Endothelial cell of umbilical vein (primary cell): ENCODE results near the gene PRSS56. TPM values are rescaled to one million over a fixed set of nuclear protein-coding genes. Genes with fewer than 3 reads are reported as not detected.

ENCODE experiments used
- BruUV-seq: library from RNA; stranded (reverse); fragments of 400-500 nt; replicated peaks from 2 replicates; lab custom pipeline; 2021; lab: Mats Ljungman, UMichigan
- CTCF ChIA-PET: fragments of 300-600, 350-600 bp; sonication (Branson Sonifier 250); formaldehyde crosslinking; loops from one replicate; lab custom pipeline; 2021; ENCODE audit warnings: antibody characterized with exemption, inconsistent platforms; lab: Charles Lee
- POLR2A ChIA-PET: fragments of 300-600, 350-600 bp; sonication (Branson Sonifier 250); formaldehyde crosslinking; loops from one replicate; lab custom pipeline; 2021; ENCODE audit warnings: antibody characterized with exemption, inconsistent platforms; lab: Charles Lee
- DNase-seq: peaks from one replicate; pipeline ENCODE4 v3.0.0-alpha.2; 2011; ENCODE audit warnings: low read depth, low spot score
- FAIRE-seq: peaks from 2 replicates; lab custom pipeline; 2011; peaks lifted over from hg19 to GRCh38; lab: Jason Lieb, UNC
- H2AFZ ChIP-seq: 2 replicates; pipeline ENCODE4 v1.6.0; 2012; ENCODE audit warnings: low read depth, low read length, control low read depth, inconsistent platforms
- H3K27ac ChIP-seq: 2 replicates; pipeline ENCODE4 v1.5.1; 2011; ENCODE audit warnings: low read depth, mild to moderate bottlenecking, control low read depth, low read length, moderate library complexity; ENCODE audit not compliant: insufficient read depth
- H3K27me3 ChIP-seq, 2 experiments: 2 replicates each; pipeline versions ENCODE4 v1.6.0 to v1.6.1; 2011; ENCODE audit warnings: low read length in 2 of 2, mixed read lengths in 1 of 2; ENCODE audit not compliant: control insufficient read depth in 2 of 2, insufficient read depth in 2 of 2
- H3K36me3 ChIP-seq, 2 experiments: 2 replicates in 1 of 2; 3 replicates in 1 of 2; pipeline ENCODE4 v1.5.1; 2011; ENCODE audit warnings: low read length in 2 of 2, mild to moderate bottlenecking in 1 of 2, moderate library complexity in 1 of 2; ENCODE audit not compliant: control insufficient read depth in 2 of 2, insufficient read depth in 2 of 2; ENCODE audit errors: extremely low read depth in 1 of 2
- H3K4me1 ChIP-seq: 3 replicates; pipeline ENCODE4 v1.5.1; 2011; ENCODE audit warnings: mild to moderate bottlenecking, low read length; ENCODE audit not compliant: control insufficient read depth, insufficient read depth; ENCODE audit errors: extremely low read depth
- H3K4me2 ChIP-seq: 2 replicates; pipeline ENCODE4 v1.6.1; 2011; ENCODE audit warnings: low read length, control low read depth, mixed read lengths; ENCODE audit not compliant: insufficient read depth
- H3K4me3 ChIP-seq, 3 experiments: fragments of 200-600 bp in 1 of 3; sonication (generic), shearing (Covaris generic) in 1 of 3; replicated peaks in 1 of 3; 2 replicates each; pipeline ENCODE4 v1.5.1; 2011 to 2016; ENCODE audit warnings: control low read depth in 3 of 3, low read length in 3 of 3, mild to moderate bottlenecking in 2 of 3, inconsistent platforms in 1 of 3, low read depth in 1 of 3, moderate library complexity in 1 of 3; ENCODE audit not compliant: insufficient read depth in 1 of 3
- H3K79me2 ChIP-seq: 2 replicates; pipeline ENCODE4 v1.6.0; 2012; ENCODE audit warnings: low read length, inconsistent platforms; ENCODE audit not compliant: control insufficient read depth, insufficient read depth
- H3K9ac ChIP-seq: replicated peaks from 2 replicates; pipeline ENCODE3; 2011; ENCODE audit warnings: low read length, control low read depth; ENCODE audit not compliant: insufficient read depth; ENCODE audit errors: extremely low read depth
- H3K9me1 ChIP-seq: replicated peaks from 3 replicates; pipeline ENCODE4 v1.6.0; 2011; ENCODE audit warnings: mild to moderate bottlenecking, low read length; ENCODE audit not compliant: control insufficient read depth, insufficient read depth; ENCODE audit errors: extremely low read depth
- H3K9me3 ChIP-seq: replicated peaks from 2 replicates; pipeline ENCODE4 v1.5.1; 2012; ENCODE audit warnings: low read length, inconsistent platforms; ENCODE audit not compliant: control insufficient read depth, insufficient read depth
- H4K20me1 ChIP-seq: replicated peaks from 2 replicates; pipeline ENCODE3; 2011; ENCODE audit warnings: mild to moderate bottlenecking, low read length; ENCODE audit not compliant: control insufficient read depth, insufficient read depth; ENCODE audit errors: extremely low read depth
- CTCF ChIP-seq, 2 donors: IDR thresholded peaks; 1 replicate in 1 of 2; 2 replicates in 1 of 2; pipeline ENCODE4 v1.5.1; 2011; ENCODE audit warnings: low read length in 2 of 2, mild to moderate bottlenecking in 2 of 2, moderate library complexity in 2 of 2, control low read depth in 1 of 2, inconsistent platforms in 1 of 2, low read depth in 1 of 2; ENCODE audit not compliant: insufficient read depth in 1 of 2; ENCODE audit errors: extremely low read depth in 1 of 2
- EZH2 ChIP-seq: IDR thresholded peaks from 2 replicates; pipeline ENCODE4 v1.6.1; 2012; ENCODE audit warnings: borderline replicate concordance, low read depth, mild to moderate bottlenecking, moderate library complexity, low read length, inconsistent platforms; ENCODE audit not compliant: severe bottlenecking
- GATA2 ChIP-seq: IDR thresholded peaks from 2 replicates; pipeline ENCODE4 v1.7.0; 2011; ENCODE audit warnings: low read depth, mild to moderate bottlenecking, moderate library complexity, mixed read lengths, low read length; ENCODE audit not compliant: insufficient read length, insufficient read depth
- POLR2A ChIP-seq: IDR thresholded peaks from 2 replicates; pipeline ENCODE4 v1.6.1; 2012; ENCODE audit warnings: low read depth, mild to moderate bottlenecking, control low read depth, low read length
- POLR2AphosphoS5 ChIP-seq: IDR thresholded peaks from 2 replicates; pipeline ENCODE4 v1.6.1; 2012; ENCODE audit warnings: low read depth, mild to moderate bottlenecking, control low read depth, low read length, moderate library complexity; ENCODE audit not compliant: insufficient read depth
- dilution Hi-C: fragments of 300-500 bp; cut with MboI; formaldehyde crosslinking; loops from one replicate; pipeline ENCODE4 v1.15.0; 2019; ENCODE audit warnings: low sequenced_read_pairs; ENCODE audit not compliant: extremely low pct_ligation_motif_present
- intact Hi-C: fragments of 100-400 bp; cut with micrococcal nuclease; formaldehyde crosslinking; loops from one replicate; pipeline ENCODE4 v1.10.0; 2022
- polyA plus RNA-seq, 4 experiments: library from polyadenylated mRNA; depleted of rRNA in 3 of 4; stranded (reverse) in 3 of 4; unstranded in 1 of 4; fragments of >200 nt; gene quantifications; 2 replicates each; pipeline versions ENCODE4 v1.2.1 to v1.2.3, GENCODE V29; 2011 to 2012; ENCODE audit warnings: missing spikeins in 1 of 4
- total RNA-seq: library from RNA; stranded (reverse); gene quantifications from 2 replicates; pipeline ENCODE4 v1.2.3, GENCODE V29; 2021

PRSS56 gene
- total and polyA plus RNA-seq, 2 donors (not counting 3 experiments of a cell fraction or from before 2014, with no cell fraction given) = not detected

GRCh38 chr2:232543928-232544631 lies 23.9 kb downstream of the PRSS56 start:
- intact Hi-C loops = no loop called here
- Histone ChIP-seq H4K20me1 (no peaks in the 10 kb centered on the region), H3K79me2 (peaks cover 2% of the 10 kb centered on the region), H3K27ac (no peak overlapping the region), H3K4me2 (no peak overlapping the region), H3K27me3 (no peaks in the 10 kb centered on the region), H3K9me1 (no peaks in the 10 kb centered on the region), H3K9me3 (no peaks in the 10 kb centered on the region), H3K9ac (no peak overlapping the region), H3K4me1 (no peaks in the 10 kb centered on the region), H2AFZ (no peak overlapping the region), H3K36me3 (no peaks in the 10 kb centered on the region), H3K4me3 (no peak overlapping the region)
- TF ChIP-seq POLR2A = no peak
- TF ChIP-seq EZH2 = no peak
- TF ChIP-seq GATA2 = no peak
- TF ChIP-seq POLR2AphosphoS5 = no peak
- no peak for TF ChIP-seq CTCF (IDR thresholded peaks at IDR 0.05; ENCODE audit: extremely low read depth in 1 of 2, insufficient read depth in 1 of 2, low read depth in 1 of 2, low read length in 2 of 2)
- no TSS peak for BruUV-seq
- ChIA-PET POLR2A (no interaction called here), CTCF (no interaction called here)
- dilution Hi-C loops = no loop called here
- DNase-seq (no peak), FAIRE-seq (no peak)
